Liver (tissue), 9 donors: ENCODE results near the gene SMOC1. TPM values are rescaled to one million over a fixed set of nuclear protein-coding genes. Genes with fewer than 3 reads are reported as not detected.

Experiments
- DNase-seq: peaks from one replicate; pipeline ENCODE4 v3.0.0-alpha.2; 2017; ENCODE audit warnings: low spot score
- H3K27ac ChIP-seq, 2 donors: one replicate each; pipeline ENCODE4 v1.7.0; 2013; ENCODE audit warnings: inconsistent platforms in 2 of 2, low read length in 2 of 2, control low read depth in 1 of 2, low read depth in 1 of 2, mild to moderate bottlenecking in 1 of 2
- H3K27me3 ChIP-seq, 4 donors: one replicate each; pipeline versions ENCODE4 v1.6.1 to v1.7.0; 2013; ENCODE audit warnings: low read length in 3 of 4, inconsistent platforms in 1 of 4, mild to moderate bottlenecking in 1 of 4, moderate library complexity in 1 of 4; ENCODE audit not compliant: control insufficient read depth in 4 of 4, insufficient read depth in 4 of 4
- H3K36me3 ChIP-seq, 4 donors: one replicate each; pipeline versions ENCODE4 v1.6.1 to v1.7.0; 2013; ENCODE audit warnings: low read length in 3 of 4, mild to moderate bottlenecking in 3 of 4, low read depth in 1 of 4, moderate library complexity in 1 of 4; ENCODE audit not compliant: control insufficient read depth in 4 of 4, insufficient read depth in 3 of 4
- H3K4me1 ChIP-seq, 4 donors: one replicate each; pipeline versions ENCODE4 v1.6.1 to v1.7.0; 2013; ENCODE audit warnings: low read length in 3 of 4, mild to moderate bottlenecking in 3 of 4, moderate library complexity in 1 of 4; ENCODE audit not compliant: control insufficient read depth in 4 of 4, insufficient read depth in 4 of 4
- H3K4me3 ChIP-seq, 3 donors: one replicate each; pipeline versions ENCODE4 v1.6.1 to v1.7.0; 2013; ENCODE audit warnings: low read length in 3 of 3, control low read depth in 1 of 3, low read depth in 1 of 3, mild to moderate bottlenecking in 1 of 3
- H3K9ac ChIP-seq, 2 donors: one replicate each; pipeline ENCODE4 v1.7.0; 2013; ENCODE audit warnings: low read length in 2 of 2, mild to moderate bottlenecking in 2 of 2, moderate library complexity in 2 of 2, control low read depth in 1 of 2, low read depth in 1 of 2
- H3K9me3 ChIP-seq, 4 donors: one replicate each; pipeline versions ENCODE4 v1.6.1 to v1.7.0; 2013; ENCODE audit warnings: low read length in 3 of 4; ENCODE audit not compliant: control insufficient read depth in 4 of 4
- EGR1 ChIP-seq, 2 donors: IDR thresholded peaks; 2 replicates each; pipeline ENCODE4 v1.6.1; 2016 to 2018; ENCODE audit warnings: antibody characterized with exemption in 2 of 2, low read depth in 2 of 2
- GABPA ChIP-seq, 2 donors: IDR thresholded peaks in 1 of 2; conservative IDR thresholded peaks in 1 of 2; 2 replicates each; pipeline ENCODE4 v1.6.1; 2016; ENCODE audit warnings: antibody characterized with exemption in 2 of 2, mild to moderate bottlenecking in 1 of 2, moderate library complexity in 1 of 2
- HNF4A ChIP-seq, 2 donors: conservative IDR thresholded peaks; 2 replicates each; pipeline ENCODE4 v1.6.1; 2016; ENCODE audit warnings: antibody characterized with exemption in 2 of 2, mild to moderate bottlenecking in 2 of 2
- RXRA ChIP-seq, 2 donors: IDR thresholded peaks; 2 replicates each; pipeline ENCODE4 v1.6.1; 2017 to 2018; ENCODE audit warnings: antibody characterized with exemption in 2 of 2, mild to moderate bottlenecking in 1 of 2
- TAF1 ChIP-seq: conservative IDR thresholded peaks from 2 replicates; pipeline ENCODE4 v1.6.1; 2016; ENCODE audit warnings: antibody characterized with exemption, mild to moderate bottlenecking
- YY1 ChIP-seq: IDR thresholded peaks from 2 replicates; pipeline ENCODE4 v1.6.1; 2016; ENCODE audit warnings: antibody characterized with exemption, mild to moderate bottlenecking
- WGBS: extraction: QIAGEN DNeasy Blood & Tissue Kit; methylation state at CpG from one replicate; pipeline ENCODE4 v1.1.7; 2013; 5-methylcytosine and 5-hydroxymethylcytosine counted together
- polyA plus RNA-seq, 2 donors: library from polyadenylated mRNA; stranded (reverse) in 1 of 2; unstranded in 1 of 2; fragments of 200-250 nt in 1 of 2; fragments of >200 nt in 1 of 2; fragmentation: Nextera tagmentation in 1 of 2; extraction: Ambion mirVana in 1 of 2; gene quantifications; one replicate each; pipeline versions ENCODE4 v1.2.1 to v1.2.3, GENCODE V29; 2013 to 2015
- total RNA-seq, 2 donors: library from RNA; depleted of rRNA; stranded (reverse); fragments of >200 nt; gene quantifications; one replicate each; pipeline ENCODE4 v1.2.3, GENCODE V29; 2014
- TF ChIP-seq, protein P1 (sequence below): IDR thresholded peaks from 2 replicates; pipeline ENCODE4 v1.6.1; 2016; ENCODE audit warnings: antibody characterized with exemption
- TF ChIP-seq, protein P2 (sequence below): IDR thresholded peaks from 2 replicates; pipeline ENCODE4 v1.6.1; 2016; ENCODE audit warnings: antibody characterized with exemption, mild to moderate bottlenecking
- donor health status: healthy.
- donor health status: healthy.
- donor health status: healthy.
- donor health status: healthy.
- donor health status: healthy.

Gene SMOC1
- total and polyA plus RNA-seq, 4 donors = 11.2 to 43.7 (median 27.4) TPM

DNA sequence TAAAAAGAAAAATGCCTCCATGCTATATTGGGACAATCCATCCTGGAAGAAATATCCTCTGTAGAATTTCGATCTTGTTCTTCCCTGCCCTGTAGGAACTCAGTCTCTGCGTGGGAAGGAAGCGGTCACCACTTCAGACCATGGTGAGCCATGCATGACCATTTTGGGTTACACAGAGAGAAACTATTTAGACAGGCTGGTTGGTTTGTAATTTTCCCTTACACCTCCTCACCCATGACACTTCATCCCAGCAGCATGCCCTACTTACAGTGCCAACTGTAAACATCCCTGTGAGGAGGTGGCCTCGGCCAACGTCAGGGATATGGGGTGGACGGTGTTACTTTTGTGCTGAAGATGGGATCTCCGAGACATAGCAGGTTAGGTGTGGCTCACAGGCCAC is 121.4 kb downstream of the SMOC1 start:
- no peak for DNase-seq
- Histone ChIP-seq H3K4me1 (peaks cover 7 to 61% (median 44%) of the 10 kb centered on the region in 4 donors), H3K36me3 (peaks cover 0 to 3% (median 0%) of the 10 kb centered on the region in 4 donors), H3K9me3 (no peaks in the 10 kb centered on the region), H3K27me3 (no peaks in the 10 kb centered on the region), H3K4me3 (no peak overlapping the region), H3K27ac (no peak overlapping the region), H3K9ac (no peak overlapping the region)
- 92% methylated on average over 7 of the region's 7 CpGs for WGBS
- no peak for TF ChIP-seq EGR1 (IDR thresholded peaks at IDR 0.05; ENCODE audit: low read depth in 2 of 2)
- TF ChIP-seq RXRA (IDR thresholded peaks at IDR 0.05) = no peak
- TF ChIP-seq, protein P1, sequence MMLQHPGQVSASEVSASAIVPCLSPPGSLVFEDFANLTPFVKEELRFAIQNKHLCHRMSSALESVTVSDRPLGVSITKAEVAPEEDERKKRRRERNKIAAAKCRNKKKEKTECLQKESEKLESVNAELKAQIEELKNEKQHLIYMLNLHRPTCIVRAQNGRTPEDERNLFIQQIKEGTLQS = no peak
- TF ChIP-seq GABPA (IDR thresholded peaks at IDR 0.05 in 1 of 2, conservative IDR thresholded peaks at IDR 0.05 in 1 of 2) = no peak
- TF ChIP-seq, protein P2, sequence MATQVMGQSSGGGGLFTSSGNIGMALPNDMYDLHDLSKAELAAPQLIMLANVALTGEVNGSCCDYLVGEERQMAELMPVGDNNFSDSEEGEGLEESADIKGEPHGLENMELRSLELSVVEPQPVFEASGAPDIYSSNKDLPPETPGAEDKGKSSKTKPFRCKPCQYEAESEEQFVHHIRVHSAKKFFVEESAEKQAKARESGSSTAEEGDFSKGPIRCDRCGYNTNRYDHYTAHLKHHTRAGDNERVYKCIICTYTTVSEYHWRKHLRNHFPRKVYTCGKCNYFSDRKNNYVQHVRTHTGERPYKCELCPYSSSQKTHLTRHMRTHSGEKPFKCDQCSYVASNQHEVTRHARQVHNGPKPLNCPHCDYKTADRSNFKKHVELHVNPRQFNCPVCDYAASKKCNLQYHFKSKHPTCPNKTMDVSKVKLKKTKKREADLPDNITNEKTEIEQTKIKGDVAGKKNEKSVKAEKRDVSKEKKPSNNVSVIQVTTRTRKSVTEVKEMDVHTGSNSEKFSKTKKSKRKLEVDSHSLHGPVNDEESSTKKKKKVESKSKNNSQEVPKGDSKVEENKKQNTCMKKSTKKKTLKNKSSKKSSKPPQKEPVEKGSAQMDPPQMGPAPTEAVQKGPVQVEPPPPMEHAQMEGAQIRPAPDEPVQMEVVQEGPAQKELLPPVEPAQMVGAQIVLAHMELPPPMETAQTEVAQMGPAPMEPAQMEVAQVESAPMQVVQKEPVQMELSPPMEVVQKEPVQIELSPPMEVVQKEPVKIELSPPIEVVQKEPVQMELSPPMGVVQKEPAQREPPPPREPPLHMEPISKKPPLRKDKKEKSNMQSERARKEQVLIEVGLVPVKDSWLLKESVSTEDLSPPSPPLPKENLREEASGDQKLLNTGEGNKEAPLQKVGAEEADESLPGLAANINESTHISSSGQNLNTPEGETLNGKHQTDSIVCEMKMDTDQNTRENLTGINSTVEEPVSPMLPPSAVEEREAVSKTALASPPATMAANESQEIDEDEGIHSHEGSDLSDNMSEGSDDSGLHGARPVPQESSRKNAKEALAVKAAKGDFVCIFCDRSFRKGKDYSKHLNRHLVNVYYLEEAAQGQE = no peak
- TF ChIP-seq YY1 = no peak

DNA sequence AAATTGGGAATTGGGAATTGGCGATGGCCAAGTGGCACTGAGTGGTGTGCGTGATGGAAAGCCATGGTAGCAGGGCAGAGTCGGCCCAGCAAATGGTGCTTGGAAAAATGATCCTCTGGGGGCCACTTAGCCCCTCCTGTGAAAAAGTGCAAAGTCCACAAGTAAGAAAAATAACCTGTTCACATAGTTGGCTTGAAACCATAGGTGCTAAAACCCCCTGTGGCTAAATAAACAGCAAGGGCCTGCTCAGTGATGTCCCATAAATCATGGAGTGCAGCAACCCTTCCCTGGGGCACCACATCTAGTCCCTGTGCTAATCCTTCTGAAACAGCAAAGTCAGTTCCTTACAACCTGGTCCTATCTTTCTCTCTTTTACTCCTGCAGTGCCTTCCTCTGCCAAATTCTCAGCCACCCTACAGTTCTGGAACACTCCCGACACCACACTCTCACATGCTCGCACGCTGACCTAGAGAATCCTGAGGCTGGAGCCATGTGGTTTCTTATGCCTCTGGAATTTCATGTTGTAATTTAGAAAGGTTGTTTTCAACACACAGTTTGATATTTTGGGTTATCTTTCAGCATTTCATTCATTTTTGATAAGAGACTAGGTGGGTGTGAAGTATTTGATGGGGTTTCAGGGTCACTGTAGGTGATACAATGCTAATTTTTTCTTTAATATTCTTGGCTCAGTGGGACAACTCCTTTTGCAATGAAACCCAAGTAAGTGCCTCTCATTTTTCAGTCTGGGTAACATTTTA is 123.6 kb downstream of the SMOC1 start:
- Histone ChIP-seq H3K27me3 (no peaks in the 10 kb centered on the region), H3K27ac (no peak overlapping the region), H3K9ac (no peak overlapping the region), H3K36me3 (peaks cover 0 to 3% (median 0%) of the 10 kb centered on the region in 4 donors), H3K4me3 (no peak overlapping the region), H3K9me3 (no peaks in the 10 kb centered on the region), H3K4me1 (peaks cover 8 to 59% (median 47%) of the 10 kb centered on the region in 4 donors)
- TF ChIP-seq HNF4A (conservative IDR thresholded peaks at IDR 0.05) (peak in 1 of 2 donors; percentile 31), TAF1 (no peak)
- 81% methylated on average over 6 of the region's 6 CpGs for WGBS
- DNase-seq = no peak

DNA sequence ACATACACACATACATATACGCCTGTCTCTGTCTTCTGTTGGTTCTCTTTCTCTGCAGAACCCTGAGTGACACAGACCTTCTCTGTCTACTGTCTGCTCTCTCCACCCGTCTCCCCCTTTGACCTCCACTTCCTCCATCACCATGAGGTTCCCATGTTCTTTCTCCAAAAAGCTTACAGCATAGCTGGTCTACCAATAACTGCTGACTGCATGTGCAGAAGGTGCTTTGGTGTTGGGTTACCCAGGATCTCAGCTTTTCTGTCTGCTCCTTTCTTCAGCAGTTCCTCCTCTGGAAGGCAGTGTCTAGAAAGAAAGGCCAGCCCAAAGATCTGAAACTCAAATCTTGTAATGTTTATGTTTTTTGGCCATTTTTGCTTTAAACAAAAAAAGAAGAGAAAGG is 125.6 kb downstream of the SMOC1 start:
- peaks cover 8 to 43% (median 35%) of the 10 kb centered on the region in 4 donors for H3K4me1 ChIP-seq
- DNase-seq = no peak
- H3K27me3 ChIP-seq = no peaks in the 10 kb centered on the region
- TF ChIP-seq, protein P1 = no peak
- no peak for TF ChIP-seq RXRA (IDR thresholded peaks at IDR 0.05)
- H3K27ac ChIP-seq = no peak overlapping the region
- H3K4me3 ChIP-seq = no peak overlapping the region
- no peak overlapping the region for H3K9ac ChIP-seq
- H3K36me3 ChIP-seq = peaks cover 0 to 3% (median 0%) of the 10 kb centered on the region in 4 donors
- H3K9me3 ChIP-seq = no peaks in the 10 kb centered on the region
- WGBS = 81% methylated on average over 2 of the region's 2 CpGs
